HG03442 (cell line): Measurements from ENCODE around the gene SLC6A7.

Experiments used
- ATAC-seq: cut with Tn5 transposase; IDR thresholded peaks from one replicate; pipeline ENCODE4 v1.9.1; 2021; ENCODE audit warnings: mild to moderate bottlenecking, moderate library complexity; ENCODE audit not compliant: unreplicated experiment

The SLC6A7 gene

GRCh38 chr5:150189728-150190502, at the start of gene SLC6A7:
TSS of gene SLC6A7 (plus strand) at chr5:150190062. CDS start at chr5:150190328, 266 bp downstream.
- no peak for ATAC-seq

- no peak for ATAC-seq
Observed at GRCh38 chr5:150140830-150141229, 49.0 kb upstream of the SLC6A7 start.

- no peak for ATAC-seq
Observed at GRCh38 chr5:150141544-150142184, 48.2 kb upstream of the SLC6A7 start.

- ATAC-seq = no peak
Observed at GRCh38 chr5:150142185-150142958, 47.5 kb upstream of the SLC6A7 start.

DNA sequence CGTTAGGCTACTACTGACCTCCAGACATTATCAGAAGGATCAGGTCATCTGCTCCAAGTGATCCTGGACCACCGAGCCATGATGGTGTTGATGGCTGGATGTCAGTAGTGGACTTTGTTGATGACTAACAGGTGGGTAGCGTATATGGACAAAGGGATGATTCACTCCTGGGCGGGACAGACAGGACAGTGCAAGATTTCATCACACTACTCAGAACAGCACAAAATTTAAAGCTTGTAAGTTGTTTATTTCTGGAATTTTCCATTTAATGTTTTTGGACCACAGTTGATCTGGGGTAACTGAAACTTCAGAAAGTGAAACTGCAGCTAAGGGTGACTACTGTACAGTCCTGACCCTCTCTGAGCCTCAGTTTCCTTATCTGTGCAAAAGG, 46.9 kb upstream of the SLC6A7 start:
- ATAC-seq = no peak

GRCh38 chr5:150143350-150144245, 46.3 kb upstream of the SLC6A7 start:
- no peak for ATAC-seq

DNA sequence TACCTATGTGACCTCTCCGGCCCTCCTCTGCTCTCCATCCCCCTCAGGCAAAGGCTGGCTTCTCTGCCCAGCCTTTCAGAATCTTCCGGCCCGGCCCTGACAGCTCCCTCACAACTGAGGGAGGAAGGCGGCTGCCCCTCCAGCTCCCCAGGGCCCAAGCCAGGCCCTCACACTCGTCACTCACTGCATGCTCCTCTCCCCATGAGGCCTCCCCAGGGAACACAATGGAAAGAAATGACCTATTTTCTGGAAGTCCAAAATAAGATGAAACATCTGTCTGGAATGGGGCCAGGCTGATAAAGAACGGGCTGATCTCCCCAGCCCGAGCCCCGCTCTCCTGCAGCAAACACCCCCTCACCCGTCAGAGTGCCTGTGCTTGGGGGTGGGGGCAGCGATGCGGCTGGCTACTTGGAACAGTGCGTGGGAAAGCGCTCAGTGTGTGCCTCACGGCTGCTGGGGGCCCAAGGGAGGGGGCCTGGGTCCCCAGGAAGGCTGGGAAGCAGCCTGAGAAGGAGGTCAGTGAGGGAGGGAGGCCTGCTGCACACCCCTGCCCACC, 45.5 kb upstream of the SLC6A7 start:
- ATAC-seq = no peak

- ATAC-seq = no peak
Observed at GRCh38 chr5:150144879-150145278, 45.0 kb upstream of the SLC6A7 start.

DNA sequence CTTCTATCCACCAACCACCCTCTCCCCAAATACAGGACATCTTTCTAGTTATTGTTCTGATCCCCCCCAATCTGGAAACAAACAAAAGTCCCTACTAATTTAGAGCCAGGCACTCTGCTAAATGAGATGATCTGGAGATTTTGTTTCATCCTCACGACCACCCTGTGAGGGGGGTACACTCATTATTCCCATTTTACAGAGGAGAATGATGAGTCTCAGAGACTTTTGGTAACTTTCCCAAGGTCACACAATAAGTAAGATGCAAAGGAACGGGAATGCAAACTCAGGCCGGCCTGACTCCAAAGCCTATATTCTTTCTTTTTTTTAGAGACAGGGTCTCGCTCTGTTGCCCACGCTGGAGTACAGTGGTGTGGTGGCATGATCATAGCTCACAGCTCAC, 43.6 kb upstream of the SLC6A7 start:
- ATAC-seq = no peak

DNA sequence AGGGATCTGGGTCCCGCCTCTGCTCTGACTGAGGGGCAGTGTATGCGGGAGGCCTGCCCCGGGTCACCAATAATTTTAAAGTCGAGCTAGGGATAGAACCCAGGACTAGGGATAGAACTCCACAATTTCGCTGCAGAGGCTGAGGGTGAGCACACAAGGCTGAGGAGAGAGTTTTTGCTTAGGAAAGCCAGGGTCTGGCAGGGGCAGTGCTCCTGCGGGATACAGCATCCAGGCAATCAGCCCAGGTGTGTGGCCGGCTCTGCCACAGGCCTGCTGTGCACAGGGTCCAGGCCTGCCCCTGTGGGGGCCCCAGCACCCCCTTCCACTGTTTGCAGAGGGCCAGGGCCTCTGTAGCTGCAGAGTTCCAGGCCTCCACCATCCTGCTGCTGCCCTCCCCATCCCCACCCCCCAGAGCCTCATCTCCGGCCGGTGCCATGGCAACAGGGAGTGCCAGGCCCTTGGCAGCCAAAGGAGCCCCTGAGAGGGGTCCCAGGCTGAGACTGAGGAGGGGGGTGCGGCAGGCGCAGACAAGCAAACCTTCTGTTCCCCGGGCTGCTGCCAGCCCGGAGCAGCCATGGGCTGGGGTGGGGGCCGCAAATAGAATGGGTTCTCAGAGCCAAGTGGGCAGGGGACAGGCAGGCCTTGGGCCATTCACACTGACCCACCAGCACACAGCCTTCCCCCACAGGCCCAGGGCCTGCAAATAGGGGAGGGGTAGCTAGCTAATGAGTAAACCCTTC, 42.8 kb upstream of the SLC6A7 start:
- no peak for ATAC-seq

GRCh38 chr5:150147670-150148069, 42.2 kb upstream of the SLC6A7 start:
- ATAC-seq = no peak

GRCh38 chr5:150148117-150148927, 41.5 kb upstream of the SLC6A7 start:
- ATAC-seq = no peak

DNA sequence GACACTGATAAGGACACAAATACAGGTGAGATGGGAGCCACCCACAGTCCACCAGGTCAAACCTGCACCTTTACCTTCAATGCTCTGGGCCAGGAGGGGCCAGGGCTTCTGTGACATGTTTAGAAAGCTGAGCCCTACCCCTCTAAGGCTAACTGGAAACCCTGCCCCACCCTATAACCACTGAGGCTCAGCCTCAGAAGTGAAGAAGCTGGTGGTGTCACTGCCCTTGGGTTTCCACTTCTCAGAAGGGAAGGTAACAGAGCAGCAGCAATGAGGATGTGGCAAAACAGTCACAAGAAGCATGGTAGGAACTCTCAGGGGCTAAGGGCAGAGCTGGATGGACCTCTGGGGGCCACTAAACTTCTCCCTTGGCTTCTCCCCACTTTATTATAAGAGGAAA, 40.2 kb upstream of the SLC6A7 start:
- ATAC-seq = no peak

GRCh38 chr5:150152636-150153462, 37.0 kb upstream of the SLC6A7 start:
- ATAC-seq = no peak

GRCh38 chr5:150153483-150153882, 36.4 kb upstream of the SLC6A7 start:
- no peak for ATAC-seq

DNA sequence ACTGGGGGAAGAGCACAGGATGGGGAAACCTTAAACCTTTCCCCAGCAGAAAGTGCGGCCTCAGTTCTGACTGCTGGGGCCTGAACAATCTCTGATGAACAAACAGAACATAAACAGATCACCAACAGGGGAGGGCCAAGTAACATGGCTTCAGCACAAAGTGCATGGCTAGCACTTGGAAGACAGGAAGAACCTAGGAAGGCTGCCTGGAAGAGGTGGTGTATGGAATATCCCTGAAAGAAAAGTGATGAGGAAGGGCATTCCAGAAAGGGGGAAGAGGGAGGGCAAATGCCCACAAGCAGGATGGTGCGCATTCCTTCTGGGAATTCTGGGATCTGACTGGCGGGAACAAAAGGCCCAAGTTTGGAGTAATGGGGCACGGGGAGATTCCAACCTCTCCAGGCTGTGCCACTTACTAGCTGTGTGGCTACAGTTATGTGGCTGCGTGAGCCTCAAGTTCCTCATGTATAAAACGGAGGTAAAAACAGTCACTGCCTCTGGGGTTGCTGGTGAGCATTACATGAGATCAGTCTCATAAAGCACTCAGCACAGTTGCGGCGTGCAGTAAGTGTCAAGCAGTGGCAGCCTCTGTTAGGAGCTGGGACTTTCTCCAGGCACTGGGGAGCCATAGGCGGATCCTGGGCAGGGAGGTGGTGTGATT, 35.8 kb upstream of the SLC6A7 start:
- no peak for ATAC-seq

GRCh38 chr5:150154618-150155128, 35.2 kb upstream of the SLC6A7 start:
- ATAC-seq = no peak
